GM23248 (cell line): ENCODE data around the gene PHPT1. TPM values are rescaled to one million over a fixed set of nuclear protein-coding genes. Genes with fewer than 3 reads are reported as not detected.

ENCODE experiments used
- DNase-seq: peaks from one replicate; pipeline ENCODE4 v3.0.0-alpha.2; 2015
- H2AFZ ChIP-seq: fragments of 200-600 bp; sonication (generic); 2 replicates; pipeline ENCODE4 v1.6.1; 2016; ENCODE audit warnings: antibody characterized with exemption
- H3F3A ChIP-seq: fragments of 200-600 bp; sonication (generic); 2 replicates; pipeline ENCODE4 v1.6.1; 2016; ENCODE audit warnings: mild to moderate bottlenecking, antibody characterized with exemption, mixed run types; ENCODE audit not compliant: insufficient read depth
- H3K27ac ChIP-seq: fragments of 200-600 bp; sonication (generic); 2 replicates; pipeline ENCODE4 v1.5.1; 2016; ENCODE audit warnings: mild to moderate bottlenecking
- H3K27me3 ChIP-seq: fragments of 200-600 bp; sonication (generic); replicated peaks from 2 replicates; pipeline ENCODE4 v1.6.1; 2016; ENCODE audit warnings: mild to moderate bottlenecking; ENCODE audit not compliant: insufficient read depth
- H3K36me3 ChIP-seq: fragments of 200-600 bp; sonication (generic); 2 replicates; pipeline ENCODE4 v1.6.1; 2016; ENCODE audit warnings: low read depth, mild to moderate bottlenecking
- H3K4me1 ChIP-seq: fragments of 200-600 bp; sonication (generic); 2 replicates; pipeline ENCODE4 v1.6.1; 2016; ENCODE audit warnings: mild to moderate bottlenecking; ENCODE audit not compliant: insufficient read depth
- H3K4me2 ChIP-seq: fragments of 200-600 bp; sonication (generic); one replicate; pipeline ENCODE4 v1.6.1; 2016; ENCODE audit warnings: mild to moderate bottlenecking; ENCODE audit not compliant: unreplicated experiment
- H3K4me3 ChIP-seq: fragments of 200-600 bp; sonication (generic); 2 replicates; pipeline ENCODE4 v1.5.1; 2016; ENCODE audit warnings: mild to moderate bottlenecking
- H3K79me2 ChIP-seq: fragments of 200-600 bp; sonication (generic); 2 replicates; pipeline ENCODE4 v1.6.1; 2016; ENCODE audit warnings: mild to moderate bottlenecking; ENCODE audit not compliant: insufficient read depth
- H3K9ac ChIP-seq: fragments of 200-600 bp; sonication (generic); 2 replicates; pipeline ENCODE4 v1.6.1; 2016; ENCODE audit warnings: mild to moderate bottlenecking
- H3K9me2 ChIP-seq: fragments of 200-600 bp; sonication (generic); 2 replicates; pipeline ENCODE4 v1.6.1; 2016; ENCODE audit warnings: mixed run types, mild to moderate bottlenecking, moderate library complexity; ENCODE audit not compliant: insufficient read depth
- H3K9me3 ChIP-seq: fragments of 200-600 bp; sonication (generic); one replicate; pipeline ENCODE4 v1.6.1; 2017; ENCODE audit warnings: low read depth
- H4K20me1 ChIP-seq: fragments of 200-600 bp; sonication (generic); 2 replicates; pipeline ENCODE4 v1.6.0; 2016; ENCODE audit not compliant: insufficient read depth
- EZH2 ChIP-seq: fragments of 200-600 bp; sonication (generic); IDR thresholded peaks from 2 replicates; pipeline ENCODE4 v1.6.1; 2018; ENCODE audit warnings: antibody characterized with exemption, mild to moderate bottlenecking; ENCODE audit not compliant: insufficient read depth, poor library complexity, severe bottlenecking
- EZH2phosphoT487 ChIP-seq: fragments of 200-600 bp; sonication (generic); IDR thresholded peaks from 2 replicates; pipeline ENCODE4 v1.6.1; 2018; ENCODE audit warnings: antibody characterized with exemption, moderate library complexity, mild to moderate bottlenecking, low read depth; ENCODE audit not compliant: insufficient read depth
- WGBS, 2 experiments: methylation state at CpG; one replicate each; pipeline ENCODE4 v1.1.6; 2015 to 2017; ENCODE audit warnings: low lambda C conversion rate in 2 of 2, low coverage in 1 of 2; ENCODE audit errors: missing lambda C conversion rate in 2 of 2; 5-methylcytosine and 5-hydroxymethylcytosine counted together
- in situ Hi-C: fragments of 300-500 bp; cut with MboI; formaldehyde crosslinking; loops from 2 replicates; pipeline ENCODE4 v1.15.0; 2020
- polyA plus RNA-seq: library from polyadenylated mRNA; unstranded; fragments of >200 nt; fragmentation: Nextera tagmentation; extraction: Ambion mirVana; gene quantifications from 2 replicates; pipeline ENCODE4 v1.2.1, GENCODE V29; 2016
- total RNA-seq: library from RNA; depleted of rRNA; stranded (reverse); fragments of >200 nt; shearing (Covaris generic); gene quantifications from 2 replicates; pipeline ENCODE4 v1.2.3, GENCODE V29; 2014

Gene PHPT1
- total and polyA plus RNA-seq, 2 experiments from 2014 or later = 84.6 to 302 TPM

GRCh38 chr9:136857581-136858412, 8.6 kb downstream of the PHPT1 start:
- Histone ChIP-seq H3K4me3 (no peak overlapping the region), H3K79me2 (peaks cover 1% of the 10 kb centered on the region; the same call in 1 of the 2 replicates), H3K27me3 (no peaks in the 10 kb centered on the region), H3K9me2 (no peaks in the 10 kb centered on the region), H3K4me2 (no peak overlapping the region), H4K20me1 (no peaks in the 10 kb centered on the region), H2AFZ (no peak overlapping the region), H3K9ac (no peak overlapping the region), H3K4me1 (no peaks in the 10 kb centered on the region), H3K36me3 (peaks cover 6% of the 10 kb centered on the region; the same call in 1 of the 2 replicates), H3K9me3 (no peaks in the 10 kb centered on the region), H3K27ac (no peak overlapping the region), H3F3A (no peaks in the 10 kb centered on the region)
- in situ Hi-C loops = no loop called here
- 80 to 88% methylated on average over 16 to 28 of the region's 29 CpGs for WGBS, 2 experiments
- no peak for DNase-seq
- TF ChIP-seq EZH2 = no peak
- TF ChIP-seq EZH2phosphoT487 = no peak

DNA sequence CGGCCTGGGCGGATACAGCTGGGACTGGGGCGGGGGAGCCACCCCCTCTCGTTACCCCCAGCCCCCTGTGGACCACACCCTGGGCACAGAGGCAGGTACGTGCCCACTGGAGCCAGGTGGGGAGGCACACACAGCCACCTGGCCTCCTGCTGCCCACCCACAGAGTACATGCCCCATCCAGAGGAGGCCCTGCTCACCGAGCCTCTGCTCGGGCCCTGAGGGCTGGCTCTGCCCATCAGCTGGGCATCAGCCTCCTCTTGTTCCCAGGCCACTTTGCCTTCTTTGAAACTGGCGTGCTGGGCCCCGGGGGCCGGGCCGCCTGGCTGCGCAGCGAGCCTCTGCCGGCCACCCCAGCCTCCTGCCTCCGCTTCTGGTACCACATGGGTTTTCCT, 9.2 kb downstream of the PHPT1 start:
- no peaks in the 10 kb centered on the region for H4K20me1 ChIP-seq
- no peaks in the 10 kb centered on the region for H3K27me3 ChIP-seq
- no peak overlapping the region for H3K9ac ChIP-seq
- TF ChIP-seq EZH2 (no peak), EZH2phosphoT487 (no peak)
- no peaks in the 10 kb centered on the region for H3K9me3 ChIP-seq
- WGBS, 2 experiments = 95 to 97% methylated on average over 13 to 15 of the region's 15 CpGs
- H3F3A ChIP-seq = no peaks in the 10 kb centered on the region
- in situ Hi-C loops = no loop called here
- no peak overlapping the region for H2AFZ ChIP-seq
- no peaks in the 10 kb centered on the region for H3K9me2 ChIP-seq
- H3K4me3 ChIP-seq = no peak overlapping the region
- peaks cover 8% of the 10 kb centered on the region for H3K79me2 ChIP-seq
- no peak for DNase-seq
- H3K27ac ChIP-seq = no peak overlapping the region
- peaks cover 6% of the 10 kb centered on the region for H3K36me3 ChIP-seq
- H3K4me1 ChIP-seq = no peaks in the 10 kb centered on the region
- H3K4me2 ChIP-seq = no peak overlapping the region

GRCh38 chr9:136858844-136859757, 9.9 kb downstream of the PHPT1 start:
- in situ Hi-C loops = no loop called here
- peak; percentile 81 for DNase-seq
- H3K27ac ChIP-seq = peak overlapping the region; percentile 4
- H3K4me1 ChIP-seq = no peaks in the 10 kb centered on the region
- WGBS, 2 experiments = 45 to 55% methylated on average over 16 to 20 of the region's 20 CpGs
- H3K36me3 ChIP-seq = peaks cover 6% of the 10 kb centered on the region
- peaks cover 14% of the 10 kb centered on the region for H3K79me2 ChIP-seq
- H3K9me3 ChIP-seq = no peaks in the 10 kb centered on the region
- H3K4me3 ChIP-seq = no peak overlapping the region
- no peak overlapping the region for H2AFZ ChIP-seq
- no peaks in the 10 kb centered on the region for H4K20me1 ChIP-seq
- TF ChIP-seq EZH2phosphoT487 = no peak
- TF ChIP-seq EZH2 = no peak
- no peaks in the 10 kb centered on the region for H3K27me3 ChIP-seq
- H3K9me2 ChIP-seq = no peaks in the 10 kb centered on the region
- peak overlapping the region; percentile 6; the same call in 1 of the 2 replicates for H3K9ac ChIP-seq
- H3F3A ChIP-seq = no peaks in the 10 kb centered on the region
- no peak overlapping the region for H3K4me2 ChIP-seq

DNA sequence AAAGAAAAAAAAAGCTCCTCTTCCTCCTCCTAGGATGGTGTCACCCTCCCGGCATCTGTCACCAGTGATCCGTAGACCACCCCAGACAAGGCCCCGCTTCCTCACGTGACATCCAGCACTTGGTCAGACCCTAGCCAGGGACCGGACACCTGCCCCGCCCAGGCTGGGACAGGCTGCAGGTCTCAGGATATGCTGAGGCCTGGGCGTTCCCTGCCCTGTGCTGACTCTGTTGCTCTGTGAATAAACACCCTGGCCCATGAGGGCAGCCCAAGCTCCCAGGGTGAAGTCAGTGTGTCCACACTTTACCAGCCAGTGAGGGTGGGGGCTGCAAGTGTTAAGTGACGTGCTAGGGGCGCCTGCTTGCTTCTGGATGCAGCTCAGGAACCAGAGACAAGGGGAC, 11.3 kb downstream of the PHPT1 start:
- Histone ChIP-seq H3K9ac (no peak overlapping the region), H3K79me2 (peaks cover 29% of the 10 kb centered on the region), H2AFZ (no peak overlapping the region), H3K9me3 (no peaks in the 10 kb centered on the region), H3K4me3 (no peak overlapping the region), H3K4me1 (peaks cover 9% of the 10 kb centered on the region), H4K20me1 (no peaks in the 10 kb centered on the region), H3K4me2 (no peak overlapping the region), H3K27ac (no peak overlapping the region), H3F3A (no peaks in the 10 kb centered on the region), H3K9me2 (no peaks in the 10 kb centered on the region), H3K36me3 (peaks cover 6% of the 10 kb centered on the region), H3K27me3 (no peaks in the 10 kb centered on the region)
- in situ Hi-C loops = no loop called here
- TF ChIP-seq EZH2 (no peak), EZH2phosphoT487 (no peak)
- no peak for DNase-seq
- 96 to 98% methylated on average over 9 of the region's 9 CpGs for WGBS, 2 experiments
